Body of pancreas (tissue), 4 donors: ENCODE measurements around the gene BUD31. TPM values are rescaled to one million over a fixed set of nuclear protein-coding genes. Genes with fewer than 3 reads are reported as not detected.
"Not testable (repeated sequence)": the region's sequence is repeated elsewhere in the genome, so short reads cannot be mapped to it uniquely, and the experiment has no call there.

Experiments
- ATAC-seq: fragments of 150-250 bp; one replicate; pipeline ENCODE4 v1.9.1; 2016
- DNase-seq, 4 donors: peaks; one replicate each; pipeline ENCODE4 v3.0.0-alpha.2; 2019
- H3K27ac ChIP-seq, 4 donors: fragments of 200-600 bp; sonication (generic); 1 replicate in 3 of 4; 2 replicates in 1 of 4; pipeline versions ENCODE4 v1.5.1 to v1.6.1; 2016 to 2019; ENCODE audit warnings: mild to moderate bottlenecking in 1 of 4, mixed read lengths in 1 of 4, moderate library complexity in 1 of 4
- H3K27me3 ChIP-seq, 2 donors: fragments of 200-600 bp; sonication (generic); one replicate each; pipeline ENCODE4 v1.6.0; 2016; ENCODE audit warnings: mild to moderate bottlenecking in 1 of 2
- H3K36me3 ChIP-seq, 2 donors: fragments of 200-600 bp; sonication (generic); replicated peaks in 1 of 2; 2 replicates each; pipeline ENCODE4 v1.5.1; 2016; ENCODE audit warnings: low read depth in 2 of 2; ENCODE audit not compliant: insufficient read depth in 1 of 2
- H3K4me1 ChIP-seq: fragments of 200-600 bp; sonication (generic); one replicate; pipeline ENCODE4 v1.6.0; 2016
- H3K4me3 ChIP-seq, 2 donors: fragments of 200-600 bp; sonication (generic); 1 replicate in 1 of 2; 2 replicates in 1 of 2; pipeline ENCODE4 v1.5.1; 2016 to 2019
- H3K9me3 ChIP-seq, 3 donors: fragments of 200-600 bp; sonication (generic); 1 replicate in 2 of 3; 2 replicates in 1 of 3; pipeline ENCODE4 v1.5.1; 2016
- CTCF ChIP-seq, 7 experiments: fragments of 450-650 bp in 4 of 7; fragments of 200-600 bp in 3 of 7; sonication (generic) in 3 of 7; IDR thresholded peaks; one replicate each; pipeline ENCODE4 v1.5.1; 2016 to 2019; ENCODE audit warnings: antibody characterized with exemption in 7 of 7
- POLR2A ChIP-seq, 3 donors: fragments of 450-650 bp; IDR thresholded peaks; one replicate each; pipeline ENCODE4 v1.6.1; 2016; ENCODE audit warnings: antibody characterized with exemption in 3 of 3, mild to moderate bottlenecking in 2 of 3
- WGBS, 2 donors: methylation state at CpG; one replicate each; pipeline ENCODE4 v1.1.5; 2017; 5-methylcytosine and 5-hydroxymethylcytosine counted together
- intact Hi-C: fragments of 100-400 bp; cut with DNase I; formaldehyde crosslinking; loops from one replicate; pipeline ENCODE4 v1.15.1; 2023
- total RNA-seq, 2 donors: library from RNA; depleted of rRNA; stranded (reverse); fragments of >200 nt; gene quantifications; one replicate each; pipeline ENCODE4 v1.1.0, GENCODE V29; 2016

BUD31 gene
- total RNA-seq, 2 donors from 2014 or later, result 29.6 to 31.6 TPM

DNA sequence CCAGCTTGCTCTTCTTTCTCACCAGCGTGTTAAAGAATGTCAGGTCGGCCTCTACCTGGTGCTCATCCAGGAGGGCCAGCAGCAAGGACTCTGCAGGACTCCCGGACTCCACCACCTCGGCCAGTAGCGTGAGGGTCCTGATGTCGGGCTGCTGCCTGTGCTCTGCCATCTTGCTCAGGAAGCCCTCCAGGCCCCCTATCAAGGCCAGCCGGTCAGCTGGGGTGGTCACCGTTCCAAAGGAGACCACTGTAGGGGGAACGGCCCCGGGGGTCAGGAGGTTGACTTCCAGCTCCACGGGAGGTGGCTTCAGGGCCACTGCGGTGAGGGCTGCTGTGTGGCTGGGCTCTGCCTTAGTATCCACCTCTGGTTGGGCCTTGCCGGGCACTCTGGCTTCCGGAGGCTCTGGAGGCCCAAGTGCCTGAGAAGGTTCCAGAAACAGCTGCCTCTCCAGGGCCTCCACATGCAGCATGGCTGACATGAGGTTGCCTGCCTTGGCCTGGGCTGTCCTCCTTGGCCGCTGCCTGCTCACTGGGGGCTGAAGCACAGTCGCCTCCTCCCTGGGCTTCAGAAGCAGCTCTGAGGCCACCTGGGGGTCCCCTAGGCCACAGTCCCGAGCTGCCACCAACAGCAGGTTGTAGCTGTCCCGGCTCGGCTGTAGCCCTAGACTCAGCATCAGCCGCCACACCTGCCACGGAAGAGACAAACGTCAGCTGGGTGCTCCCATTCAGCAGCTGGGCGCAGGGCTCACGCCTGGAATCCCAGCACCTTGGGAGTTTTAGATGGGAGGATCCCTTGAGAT is 16.4 kb downstream of the BUD31 start:
- Histone ChIP-seq H3K9me3 (no peaks in the 10 kb centered on the region), H3K4me3 (no peak overlapping the region), H3K27me3 (no peaks in the 10 kb centered on the region), H3K4me1 (no peaks in the 10 kb centered on the region), H3K36me3 (peaks cover 0 to 9% of the 10 kb centered on the region in 2 donors), H3K27ac (no peak overlapping the region)
- WGBS, 2 donors, result 94 to 96% methylated on average over 13 to 20 of the region's 24 CpGs
- intact Hi-C loops, result no loop called here
- no peak for DNase-seq
- no peak for TF ChIP-seq POLR2A (IDR thresholded peaks at IDR 0.05)
- TF ChIP-seq CTCF (IDR thresholded peaks at IDR 0.05), result no peak
- ATAC-seq, result no peak

GRCh38 chr7:99428972-99429566 is 20.3 kb downstream of the BUD31 start:
- H3K27me3 ChIP-seq, result no peaks in the 10 kb centered on the region
- H3K4me3 ChIP-seq, result no peak overlapping the region
- peaks cover 0 to 10% of the 10 kb centered on the region in 2 donors for H3K36me3 ChIP-seq
- TF ChIP-seq CTCF (IDR thresholded peaks at IDR 0.05), result no peak
- TF ChIP-seq POLR2A (IDR thresholded peaks at IDR 0.05), result no peak
- intact Hi-C loops, result no loop called here
- H3K4me1 ChIP-seq, result no peaks in the 10 kb centered on the region
- WGBS, 2 donors, result 75 to 86% methylated on average over 9 to 10 of the region's 10 CpGs
- ATAC-seq (no peak), DNase-seq (no peak)
- H3K9me3 ChIP-seq, result no peaks in the 10 kb centered on the region
- no peak overlapping the region for H3K27ac ChIP-seq

DNA sequence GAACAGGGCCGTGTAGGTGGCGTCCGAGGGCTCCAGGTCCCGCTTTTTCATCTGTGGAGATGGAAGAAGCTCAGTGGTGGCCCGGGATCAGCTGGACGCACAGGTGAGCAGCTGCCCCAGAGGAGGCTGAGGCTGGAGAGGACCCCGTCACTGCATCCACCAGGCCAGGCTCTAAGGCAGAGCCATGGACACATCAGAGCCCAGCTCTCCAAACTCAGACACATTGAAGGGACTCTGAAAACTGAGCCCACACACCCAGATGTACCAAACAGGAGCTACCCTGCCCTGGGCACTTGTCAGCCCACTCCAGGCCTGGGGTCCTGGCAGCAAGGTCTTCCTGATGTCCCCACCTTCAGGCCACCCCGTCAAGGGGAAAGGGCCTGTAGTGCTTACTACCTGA is 21.0 kb downstream of the BUD31 start:
- Histone ChIP-seq H3K4me1 (no peaks in the 10 kb centered on the region), H3K9me3 (no peaks in the 10 kb centered on the region), H3K27ac (no peak overlapping the region), H3K27me3 (no peaks in the 10 kb centered on the region), H3K4me3 (no peak overlapping the region), H3K36me3 (peaks cover 0 to 12% of the 10 kb centered on the region in 2 donors)
- ATAC-seq (no peak), DNase-seq (no peak)
- TF ChIP-seq POLR2A (IDR thresholded peaks at IDR 0.05) (no peak), CTCF (IDR thresholded peaks at IDR 0.05) (no peak)
- WGBS, 2 donors, result 85% methylated on average over 8 of the region's 8 CpGs; no CpG with 5 or more reads in 1 of the 2 donors
- intact Hi-C loops, result no loop called here

DNA sequence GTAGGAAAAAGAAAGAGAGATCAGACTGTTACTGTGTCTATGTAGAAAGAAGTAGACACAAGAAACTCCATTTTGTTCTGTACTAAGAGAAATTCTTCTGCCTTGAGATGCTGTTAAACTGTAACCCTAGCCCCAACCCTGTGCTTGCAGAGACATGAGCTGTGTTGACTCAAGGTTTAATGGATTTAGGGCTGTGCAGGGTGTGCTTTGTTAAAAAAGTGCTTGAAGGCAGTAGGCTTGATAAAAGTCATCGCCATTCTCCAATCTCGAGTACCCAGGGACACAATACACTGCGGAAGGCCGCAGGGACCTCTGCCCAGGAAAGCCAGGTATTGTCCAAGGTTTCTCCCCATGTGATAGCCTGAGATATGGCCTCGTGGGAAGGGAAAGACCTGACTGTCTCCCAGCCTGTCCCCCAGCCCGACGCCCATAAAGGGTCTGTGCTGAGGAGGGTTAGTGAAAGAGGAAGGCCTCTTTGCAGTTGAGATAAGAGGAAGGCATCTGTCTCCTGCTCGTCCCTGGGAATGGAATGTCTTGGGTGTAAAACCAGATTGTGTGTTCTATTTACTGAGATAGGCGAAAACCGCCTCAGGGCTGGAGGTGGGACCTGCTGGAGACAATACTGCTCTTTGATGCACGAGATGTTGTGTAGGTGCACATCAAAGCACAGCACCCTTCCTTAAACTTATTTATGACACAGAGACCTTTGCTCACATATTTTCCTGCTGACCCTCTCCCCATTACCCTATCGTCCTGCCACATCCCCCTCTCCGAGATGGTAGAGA is 23.2 kb downstream of the BUD31 start:
- H3K27me3 ChIP-seq, H3K27ac ChIP-seq, DNase-seq, H3K4me3 ChIP-seq, intact Hi-C loops, H3K9me3 ChIP-seq, ATAC-seq, H3K4me1 ChIP-seq: not testable (repeated sequence)
- H3K36me3 ChIP-seq, result peaks cover 0 to 12% of the 10 kb centered on the region in 2 donors
- 74 to 77% methylated on average over 10 to 13 of the region's 13 CpGs for WGBS, 2 donors

DNA sequence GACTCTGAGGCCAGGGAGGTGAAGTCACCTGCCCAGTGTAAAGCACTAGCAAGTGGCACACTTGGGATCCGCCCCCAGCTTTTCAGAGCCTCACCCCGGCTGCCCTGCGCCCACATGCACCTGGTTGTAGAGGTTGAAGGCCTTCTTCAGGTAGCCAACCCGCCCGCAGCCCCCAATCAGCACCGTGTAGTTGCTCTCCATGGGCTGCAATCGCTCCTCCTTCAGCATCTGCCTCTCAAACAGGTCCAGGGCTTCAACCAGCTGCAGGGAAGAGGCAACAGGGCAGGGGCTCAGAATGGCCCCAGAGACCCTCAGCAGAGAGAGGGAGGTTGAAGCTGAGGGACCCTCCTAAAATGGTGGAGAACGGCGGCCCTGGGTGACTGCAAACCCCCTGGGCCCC is 24.4 kb downstream of the BUD31 start:
- TF ChIP-seq CTCF (IDR thresholded peaks at IDR 0.05) (no peak), POLR2A (IDR thresholded peaks at IDR 0.05) (no peak)
- Histone ChIP-seq H3K4me1 (peaks cover 9% of the 10 kb centered on the region), H3K9me3 (no peaks in the 10 kb centered on the region), H3K36me3 (peaks cover 0 to 12% of the 10 kb centered on the region in 2 donors), H3K4me3 (no peak overlapping the region), H3K27ac (no peak overlapping the region), H3K27me3 (no peaks in the 10 kb centered on the region)
- ATAC-seq, result no peak
- WGBS, 2 donors, result 82 to 93% methylated on average over 2 to 9 of the region's 9 CpGs
- intact Hi-C loops, result no loop called here
- DNase-seq, result no peak
